AG10803 (cell line): ENCODE results near the gene OSM.

Experiments
- DNase-seq: peaks from one replicate; pipeline ENCODE4 v3.0.0; 2010; ENCODE audit warnings: low read depth
- H3K4me3 ChIP-seq: 2 replicates; pipeline ENCODE4 v1.5.1; 2011; ENCODE audit warnings: mild to moderate bottlenecking, low read length, control low read depth
- CTCF ChIP-seq: conservative IDR thresholded peaks from 2 replicates; pipeline ENCODE4 v1.5.1; 2011; ENCODE audit warnings: mild to moderate bottlenecking, low read length, control low read depth, inconsistent platforms

Gene OSM

DNA sequence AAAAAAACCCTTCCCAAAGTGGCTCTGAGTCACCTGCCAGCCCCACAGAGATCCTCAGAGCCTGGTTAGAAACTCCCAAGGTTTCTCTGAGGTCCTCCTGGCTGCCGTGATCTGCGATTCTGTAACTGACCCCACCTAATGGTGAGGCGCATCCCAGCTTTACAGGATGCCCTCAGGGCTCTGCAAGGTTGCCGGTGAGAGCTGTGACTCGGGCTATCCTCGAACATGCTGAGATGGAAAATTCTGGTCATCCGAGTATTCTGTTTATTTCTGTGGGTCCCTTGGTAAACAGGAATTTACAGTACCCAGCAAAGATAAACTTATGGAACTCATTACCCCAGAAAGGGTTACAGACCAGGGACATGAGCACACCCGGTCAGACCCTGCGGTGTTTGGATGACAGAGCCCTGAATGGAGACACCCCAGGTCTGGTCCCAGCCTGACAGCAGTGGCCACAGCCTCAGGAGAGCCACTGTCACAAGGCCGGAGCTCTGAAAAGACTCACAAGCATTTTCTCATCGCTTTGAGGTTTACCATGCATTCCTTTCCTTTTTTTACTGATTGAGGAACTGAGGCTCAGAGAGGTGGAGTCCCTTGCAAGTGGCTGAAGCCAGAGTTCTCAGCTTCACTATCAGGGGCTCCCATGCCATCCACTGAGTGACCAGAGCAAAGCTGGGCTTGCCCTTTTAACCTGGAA, 42.3 kb downstream of the OSM start:
- DNase-seq, result no peak
- no peak for TF ChIP-seq CTCF

GRCh38 chr22:30223303-30223702, 43.3 kb downstream of the OSM start:
- TF ChIP-seq CTCF, result no peak
- H3K4me3 ChIP-seq, result no peak overlapping the region
- DNase-seq, result no peak

More for the DNA sequence above, 42.3 kb downstream of the OSM start:
- H3K4me3 ChIP-seq, result no peak overlapping the region

- DNase-seq, result no peak
- H3K4me3 ChIP-seq, result no peak overlapping the region
- TF ChIP-seq CTCF, result no peak
Measured at GRCh38 chr22:30222321-30222720, 44.3 kb downstream of the OSM start.

GRCh38 chr22:30221121-30221992, 45.3 kb downstream of the OSM start:
- H3K4me3 ChIP-seq, result no peak overlapping the region
- DNase-seq, result no peak
- no peak for TF ChIP-seq CTCF

- H3K4me3 ChIP-seq, result no peak overlapping the region
- TF ChIP-seq CTCF, result no peak
- no peak for DNase-seq
Measured at GRCh38 chr22:30220338-30221012, 46.2 kb downstream of the OSM start.

DNA sequence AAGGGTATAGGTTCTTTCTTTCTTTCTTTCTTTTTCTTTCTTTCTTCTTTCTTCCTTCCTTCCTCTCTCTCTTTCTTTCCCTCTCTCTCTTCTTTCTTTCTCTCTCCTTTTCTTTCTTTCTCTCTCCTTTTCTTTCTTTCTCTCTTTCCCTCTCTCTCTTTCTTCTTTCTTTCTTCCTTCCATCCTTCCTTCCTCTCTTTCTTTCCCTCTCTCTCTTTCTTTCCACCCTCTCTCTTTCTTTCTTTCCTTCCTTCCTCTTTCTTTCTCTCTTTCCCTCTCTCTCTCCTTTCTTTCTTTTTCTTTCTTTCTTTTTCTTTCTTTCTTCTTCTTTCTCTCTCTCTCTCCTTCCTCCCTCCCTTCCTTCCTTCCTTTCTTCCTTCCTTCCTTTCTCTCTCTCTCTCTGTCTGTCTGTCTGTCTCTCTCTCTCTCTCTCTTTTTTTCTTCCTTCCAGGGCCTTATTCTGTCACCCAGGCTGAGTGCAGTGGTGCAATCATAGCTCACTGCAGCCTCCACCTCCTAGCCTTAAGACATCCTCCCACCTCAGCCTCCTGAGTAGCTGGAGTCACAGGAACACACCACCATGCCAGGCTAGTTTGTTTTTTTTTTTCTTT, 46.9 kb downstream of the OSM start:
- DNase-seq, result no peak

More for the DNA sequence above, 46.9 kb downstream of the OSM start:
- no peak for TF ChIP-seq CTCF
- H3K4me3 ChIP-seq, result no peak overlapping the region
